CD4-positive, alpha-beta T cell treated with Interleukin-17A for 4 hours (primary cell): Measurements from ENCODE around the gene PRPS1.
"Not testable (repeated sequence)": the region's sequence is repeated elsewhere in the genome, so short reads cannot be mapped to it uniquely, and the experiment has no call there.

Source experiments
- DNase-seq: peaks from one replicate; pipeline ENCODE4 v3.0.0-alpha.2; 2020; ENCODE audit warnings: mixed read lengths

Gene PRPS1

DNA sequence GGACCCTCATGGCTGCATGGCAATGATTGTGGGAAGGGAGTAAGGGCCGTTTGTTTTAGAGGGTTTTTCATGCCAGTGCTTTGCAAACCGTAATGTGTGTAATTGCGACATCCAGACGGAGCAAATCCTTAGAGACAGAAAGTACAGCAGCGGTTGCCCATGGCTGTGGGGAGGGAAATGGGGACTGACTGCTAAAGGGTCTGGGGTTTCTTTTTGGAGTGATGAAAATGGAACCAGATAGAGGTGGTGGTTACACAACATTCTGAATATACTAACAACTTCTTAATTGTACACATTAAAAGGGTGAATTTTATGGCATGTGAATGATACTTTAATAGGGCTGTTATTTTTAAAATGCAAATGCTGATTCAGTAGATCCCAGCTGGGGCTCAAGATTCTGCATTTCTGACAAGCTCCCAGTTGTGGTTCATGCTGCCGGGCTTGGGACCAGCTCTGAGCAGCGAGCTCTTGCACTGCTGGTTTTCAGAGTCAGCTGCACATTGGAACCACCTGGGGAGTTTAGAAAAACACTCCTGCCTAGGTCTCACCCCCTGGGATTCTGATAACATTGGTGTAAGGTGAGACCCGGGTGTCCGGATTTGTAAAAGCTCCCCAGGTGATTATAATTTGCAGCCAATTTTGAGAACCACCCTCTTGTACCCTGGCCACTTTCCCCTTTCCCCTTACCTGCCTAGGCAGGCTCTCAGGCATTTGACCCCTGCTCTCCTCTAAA lies 47.7 kb downstream of the PRPS1 start:
- DNase-seq, result peak; percentile 30

DNA sequence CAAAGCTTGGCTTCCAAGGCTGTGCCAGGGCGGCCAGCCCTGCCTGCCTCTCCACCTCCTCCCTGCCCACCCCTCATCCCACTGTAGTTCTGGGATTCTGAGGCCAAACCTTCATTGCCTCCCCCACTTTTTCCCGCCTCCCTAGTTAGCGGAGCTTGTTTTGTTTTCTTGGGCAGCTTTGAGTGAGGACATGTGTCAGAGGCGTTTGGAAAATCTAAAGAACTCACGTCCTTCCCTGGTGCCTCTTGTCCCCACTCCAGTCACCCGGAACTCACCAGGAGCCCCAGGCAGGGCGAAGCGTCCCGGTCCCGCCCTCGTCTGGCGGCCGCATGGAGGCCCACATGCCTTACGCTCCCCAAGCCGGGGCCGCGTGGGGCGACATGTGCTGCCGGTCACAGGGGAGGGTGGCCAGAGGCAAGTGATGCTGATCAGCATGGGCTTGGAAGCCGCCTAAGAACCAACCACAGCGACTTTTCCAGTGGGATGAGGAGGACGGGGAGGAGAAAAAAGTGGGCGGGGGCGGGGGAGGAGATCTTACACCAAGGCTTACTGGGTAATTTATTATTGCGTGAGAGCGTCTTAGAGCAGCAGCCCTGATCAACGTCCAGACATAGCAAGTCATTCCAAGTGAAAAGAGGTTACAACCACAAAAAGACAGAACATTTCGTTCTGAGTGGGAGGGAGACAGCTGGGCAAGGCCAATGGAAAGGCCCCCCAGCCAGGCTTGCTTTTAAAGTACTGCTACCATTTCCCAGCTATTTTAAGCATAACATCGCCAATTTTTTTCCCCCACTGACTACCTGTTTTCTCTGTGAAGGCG lies 48.5 kb downstream of the PRPS1 start:
- peak; percentile 60 for DNase-seq

DNA sequence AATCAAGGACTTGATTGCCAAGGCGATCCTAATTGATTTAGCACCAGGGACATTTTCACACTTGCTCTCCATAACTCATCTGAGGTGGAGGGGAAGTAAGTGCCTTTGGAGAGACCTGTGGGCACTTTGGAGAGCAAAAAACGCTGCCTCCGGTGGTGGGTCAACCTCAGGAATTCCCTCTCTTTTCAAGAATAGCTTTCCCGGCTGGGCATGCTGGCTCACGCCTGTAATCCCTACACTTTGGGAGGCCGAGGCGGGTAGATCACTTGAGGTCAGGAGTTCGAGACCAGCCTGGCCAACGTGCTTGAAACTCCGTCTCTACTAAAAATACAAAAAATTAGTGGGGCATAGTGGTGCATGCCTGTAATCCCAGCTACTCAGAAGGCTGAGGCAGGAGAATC lies 49.2 kb downstream of the PRPS1 start:
- DNase-seq, result no peak

DNA sequence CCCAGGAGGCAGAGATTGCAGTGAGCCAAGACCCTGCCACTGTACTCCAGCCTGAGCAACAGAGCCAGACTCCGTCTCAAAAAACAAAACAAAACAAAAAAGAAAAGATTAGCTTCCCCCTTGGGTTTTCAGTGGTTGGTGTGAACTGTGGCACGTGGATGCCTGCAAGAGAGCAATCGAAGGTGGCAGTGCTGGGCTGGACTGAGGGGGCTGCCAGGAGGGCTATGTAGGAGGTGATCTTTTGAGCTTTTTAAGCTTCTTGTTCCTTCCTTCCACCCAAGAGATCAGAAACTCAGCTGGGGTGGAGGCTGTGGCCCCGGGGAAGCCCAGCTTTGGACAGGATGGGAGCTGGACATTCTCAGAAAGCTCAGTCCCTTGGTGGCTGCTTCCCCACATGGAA lies 49.6 kb downstream of the PRPS1 start:
- no peak for DNase-seq

DNA sequence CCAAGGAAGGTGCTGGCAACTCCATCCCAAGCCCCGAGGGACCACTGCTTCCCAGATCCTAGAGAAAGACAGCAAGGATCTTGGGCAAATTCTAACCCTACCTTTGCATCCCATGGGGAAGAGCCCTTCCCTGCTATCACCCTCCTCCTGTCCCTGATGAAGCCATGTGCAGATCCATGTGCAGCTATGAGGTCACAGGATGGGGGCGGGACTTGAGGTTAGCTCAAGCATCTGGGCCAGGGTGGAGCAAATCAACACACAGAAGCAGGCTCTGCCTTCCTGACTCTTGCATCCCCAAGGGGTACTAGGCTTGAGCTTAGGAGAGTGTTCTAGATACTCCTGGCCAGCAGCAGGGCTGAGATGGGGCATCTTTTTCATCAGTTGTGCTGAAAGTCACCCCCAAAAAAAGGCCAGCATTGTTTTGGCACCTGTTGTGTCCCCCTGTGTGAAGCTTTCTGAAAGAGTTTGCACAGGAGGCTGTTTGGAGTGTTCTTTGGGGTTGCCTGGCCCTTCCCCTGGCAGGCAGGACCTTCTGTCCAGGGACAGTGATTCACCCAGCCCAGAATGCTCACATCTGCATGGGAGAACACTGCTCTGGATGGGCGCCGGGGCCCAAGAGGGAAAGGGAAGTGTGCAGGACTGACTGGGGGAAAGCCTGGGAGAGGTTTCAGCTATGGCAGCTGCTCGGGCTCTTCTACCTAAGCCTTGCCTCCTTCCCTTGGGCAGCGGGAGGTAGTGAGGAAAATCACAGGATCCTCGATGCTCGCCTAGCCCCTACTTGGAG lies 50.8 kb downstream of the PRPS1 start:
- peak; percentile 86 for DNase-seq

DNA sequence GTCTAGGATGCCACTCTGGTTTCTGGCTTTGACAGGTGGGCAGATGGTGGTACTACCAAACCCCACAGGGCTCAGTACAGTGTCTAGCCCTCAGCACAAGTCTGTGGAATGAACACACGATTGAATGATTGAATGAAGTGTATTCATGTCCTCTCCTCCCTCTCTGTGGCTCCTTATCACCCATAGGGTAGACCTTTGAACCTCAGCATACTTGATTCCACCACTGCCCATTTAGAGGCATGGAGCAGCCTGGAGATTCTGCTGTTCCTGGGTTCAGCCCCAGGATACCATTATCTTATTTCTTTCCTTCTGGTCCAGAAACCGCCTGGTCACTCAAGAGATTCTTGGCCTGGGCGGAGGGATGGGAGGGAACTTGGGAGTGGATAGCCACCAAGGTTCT lies 53.9 kb downstream of the PRPS1 start:
- DNase-seq, result no peak

DNA sequence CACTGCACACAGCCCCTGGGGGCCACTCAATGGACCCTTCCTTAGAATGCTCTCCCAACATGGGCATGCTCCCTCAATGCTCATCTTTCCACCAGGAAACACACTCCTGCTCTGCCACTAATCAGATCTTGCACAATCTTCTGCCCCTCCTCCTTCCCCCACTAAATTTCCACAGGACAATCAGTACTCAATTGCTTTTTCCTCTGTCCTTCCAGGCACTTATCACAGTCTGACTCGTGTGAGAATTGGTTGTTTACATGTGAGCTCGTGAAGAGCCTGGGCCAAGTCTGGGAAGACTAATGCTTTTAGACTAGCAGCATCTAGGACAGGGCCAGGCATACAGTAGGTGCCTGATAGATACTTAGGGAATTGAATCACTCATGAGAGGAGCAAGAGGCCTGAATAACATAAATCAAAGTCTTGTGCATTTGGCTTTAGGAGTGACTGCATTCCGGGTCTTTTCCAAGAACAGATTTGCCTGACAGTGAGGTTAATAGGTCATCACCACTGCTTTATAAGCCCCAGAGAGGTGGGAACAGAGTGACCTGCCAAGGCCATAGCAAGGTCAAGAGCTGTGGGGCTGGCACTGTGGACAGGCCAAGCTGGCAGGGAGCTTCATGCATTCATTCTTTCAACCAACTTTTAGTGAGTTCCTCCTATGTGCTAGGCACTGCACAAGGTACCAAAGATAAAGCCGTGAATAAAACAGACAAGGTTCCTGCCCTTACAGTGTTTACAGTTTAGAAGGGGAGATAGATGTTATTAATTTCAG lies 55.0 kb downstream of the PRPS1 start:
- DNase-seq, result no peak

DNA sequence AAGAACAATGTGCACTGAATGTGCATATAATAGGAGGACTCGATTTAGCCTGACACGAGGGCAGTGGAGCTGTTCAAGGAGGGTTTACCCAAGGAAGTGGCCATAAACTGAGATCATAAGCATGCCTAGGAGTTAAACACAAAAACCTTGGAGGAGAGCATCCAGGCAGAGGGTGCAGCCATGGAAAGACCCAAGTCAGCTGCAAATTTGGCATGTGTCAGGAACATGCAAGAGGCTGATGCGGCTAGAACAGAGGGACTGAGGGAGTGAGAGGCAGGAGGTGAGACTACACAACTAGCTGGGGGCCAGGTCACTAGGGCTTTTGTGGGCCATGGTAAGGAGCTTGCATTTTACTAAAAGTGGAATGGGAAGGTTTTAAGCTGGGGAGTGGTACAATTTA lies 55.6 kb downstream of the PRPS1 start:
- no peak for DNase-seq

DNA sequence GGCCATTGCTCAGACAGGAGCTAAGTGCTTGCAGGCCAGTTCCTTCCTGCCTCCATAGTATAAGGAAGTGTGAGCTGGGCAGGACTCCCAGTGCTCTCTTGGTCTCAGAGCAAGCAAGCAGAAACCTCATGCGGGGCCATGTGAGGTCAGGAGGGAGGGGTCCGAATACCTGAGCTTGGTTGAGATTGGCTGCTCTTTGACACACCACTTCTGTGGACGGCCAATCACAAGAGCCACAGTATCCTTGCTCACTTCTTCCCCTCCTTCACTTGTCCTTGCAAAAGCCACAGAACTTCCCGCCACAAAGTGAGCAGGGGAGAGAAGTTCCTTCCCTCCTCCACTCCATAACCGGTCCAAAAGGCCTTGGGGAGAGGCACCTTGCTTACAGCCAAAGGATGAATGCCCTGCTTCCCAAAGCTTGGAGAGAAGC lies 56.7 kb downstream of the PRPS1 start:
- DNase-seq, result peak; percentile 29

DNA sequence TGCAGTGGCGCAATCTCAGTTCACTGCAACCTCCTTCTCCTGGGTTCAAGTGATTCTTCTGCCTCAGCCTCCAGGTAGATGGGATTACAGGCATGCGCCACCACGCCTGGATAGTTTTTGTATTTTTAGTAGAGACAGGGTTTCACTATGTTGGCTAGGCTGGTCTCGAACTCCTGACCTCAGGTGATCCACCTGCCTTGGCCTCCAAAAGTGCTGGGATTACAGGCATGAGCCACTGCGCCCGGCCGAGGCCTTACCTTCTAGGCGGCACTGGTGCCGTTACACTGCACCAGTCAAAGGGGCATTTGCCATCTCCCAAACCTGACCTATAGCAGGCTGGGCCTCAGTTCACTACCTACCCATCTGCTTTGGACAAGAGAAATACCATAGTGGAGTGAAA lies 57.3 kb downstream of the PRPS1 start:
- DNase-seq, result not testable (repeated sequence)

DNA sequence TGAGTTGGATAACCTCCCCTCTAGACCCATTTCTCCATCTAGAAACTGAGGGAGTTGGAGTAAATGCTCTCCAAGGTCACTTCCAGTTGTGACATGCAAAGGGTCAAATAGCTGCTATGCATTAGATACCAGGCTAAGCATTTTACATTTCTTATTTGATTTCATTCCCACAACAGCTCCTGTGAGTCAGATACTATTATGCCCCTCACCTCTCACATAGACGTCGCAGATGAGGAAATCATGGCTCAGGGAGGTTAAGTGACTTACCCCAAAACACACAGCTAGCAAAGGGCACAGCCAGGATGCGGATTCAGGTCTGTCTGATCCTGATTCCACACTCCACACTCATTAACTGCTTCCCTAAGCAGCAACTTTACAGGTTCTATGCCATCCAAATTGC lies 57.7 kb downstream of the PRPS1 start:
- no peak for DNase-seq

DNA sequence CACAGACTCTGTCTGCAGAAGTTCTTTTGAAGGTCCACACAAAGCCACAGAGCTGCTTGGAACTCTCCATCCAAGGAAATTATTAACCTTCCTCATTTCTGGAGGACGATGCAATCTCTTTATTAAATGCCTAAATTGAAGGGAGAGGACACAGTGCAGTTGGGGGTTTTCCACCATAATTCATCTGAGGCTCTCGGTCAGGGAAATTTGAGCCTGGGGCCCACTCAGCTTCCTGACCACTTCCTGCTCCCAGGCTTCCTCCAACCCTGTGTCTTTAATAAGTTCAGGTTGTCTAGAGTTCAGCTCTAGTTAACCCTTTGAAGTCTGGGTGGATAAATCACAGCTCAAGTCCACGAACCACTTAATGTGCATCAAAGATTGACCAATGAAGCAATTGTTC lies 58.5 kb downstream of the PRPS1 start:
- no peak for DNase-seq

DNA sequence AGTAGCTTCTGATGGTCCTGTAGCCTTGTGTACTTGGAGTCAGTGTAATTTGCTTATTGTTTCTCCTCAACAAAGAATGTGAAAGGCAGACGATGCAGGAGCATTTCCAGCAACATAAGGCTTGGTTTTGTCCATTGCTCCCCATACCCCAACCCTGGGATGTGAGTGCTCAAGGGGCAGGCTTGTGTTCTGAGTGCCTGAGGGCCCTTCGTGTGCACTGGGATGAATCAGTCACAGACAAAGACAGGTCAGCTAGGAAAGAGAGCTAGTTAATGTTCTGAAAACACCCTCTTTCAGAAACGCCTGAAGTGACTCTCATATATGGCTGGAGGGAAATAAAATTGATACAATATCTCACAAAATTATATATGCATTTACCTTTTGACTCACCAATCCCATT lies 59.1 kb downstream of the PRPS1 start:
- no peak for DNase-seq

DNA sequence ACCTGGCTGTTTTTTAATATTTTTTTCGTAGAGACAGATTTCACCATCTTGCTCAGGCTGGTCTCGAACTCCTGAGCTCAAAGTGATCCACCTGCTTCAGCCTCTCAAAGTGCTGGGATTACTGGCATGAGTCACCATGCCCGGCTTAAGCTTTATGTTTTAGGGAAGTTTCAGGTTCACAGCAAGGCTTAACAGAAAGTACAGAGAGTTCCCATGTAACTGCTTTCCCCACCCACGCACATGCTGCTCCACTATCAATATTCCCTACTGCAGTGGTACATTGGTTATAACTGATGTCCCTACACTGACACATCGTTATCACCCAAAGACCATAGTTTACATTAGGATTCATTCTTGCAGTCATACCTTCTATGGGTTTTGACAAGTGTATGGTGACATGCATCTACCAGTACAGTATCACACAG lies 62.7 kb downstream of the PRPS1 start:
- DNase-seq, result no peak

DNA sequence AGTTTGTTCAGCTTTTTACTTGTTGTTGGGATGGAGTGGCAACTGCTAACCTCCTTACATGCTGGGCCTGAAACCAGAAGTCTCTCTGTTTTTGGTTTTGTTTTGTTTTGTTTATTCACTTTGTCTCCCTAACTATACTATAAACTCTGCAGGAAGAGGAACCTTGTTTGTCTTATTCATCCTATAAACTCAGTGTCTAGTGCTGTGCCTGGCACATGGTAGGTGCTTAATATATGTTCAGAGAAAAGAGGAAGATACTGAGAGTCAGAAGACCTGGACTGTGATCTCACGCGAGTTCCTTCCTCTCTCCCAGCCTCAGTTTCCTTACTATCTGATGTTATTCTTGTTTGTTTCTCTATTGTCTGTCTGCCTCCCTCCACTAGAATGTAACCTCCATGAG lies 71.3 kb downstream of the PRPS1 start:
- DNase-seq, result no peak

DNA sequence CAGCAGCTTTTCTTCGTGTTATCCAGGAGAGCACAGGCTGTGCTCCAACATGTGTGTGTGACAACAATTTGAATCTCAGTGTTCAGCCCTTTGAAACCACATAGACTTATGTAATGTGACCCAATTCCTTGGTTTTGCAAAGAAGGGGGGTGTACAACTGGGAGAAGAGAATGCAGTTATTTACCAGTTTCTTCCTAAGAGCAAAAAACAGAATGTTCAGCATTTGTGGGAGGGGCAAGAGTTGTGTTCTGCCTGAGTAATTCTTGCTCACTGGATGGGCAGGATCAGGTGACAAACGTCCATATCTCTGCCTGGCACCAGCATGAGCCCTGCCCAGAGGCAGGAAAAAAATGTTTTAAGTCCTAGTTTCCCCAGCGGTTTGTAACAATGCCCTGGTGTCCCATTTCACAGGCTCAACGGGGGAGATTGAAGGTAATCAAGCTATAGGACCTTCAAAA lies 72.0 kb downstream of the PRPS1 start:
- no peak for DNase-seq
